OCI-LY7 (cell line): Measurements from ENCODE around the gene C1QL2. TPM values are rescaled to one million over a fixed set of nuclear protein-coding genes. Genes with fewer than 3 reads are reported as not detected.

Experiments
- BruUV-seq: library from RNA; stranded (reverse); fragments of 400-500 nt; replicated peaks from 2 replicates; lab custom pipeline; 2021; lab: Mats Ljungman, UMichigan
- CTCF ChIA-PET: fragments of 300-600 bp; sonication (Branson Sonifier 250); formaldehyde crosslinking; loops from one replicate; lab custom pipeline; 2022; ENCODE audit warnings: antibody characterized with exemption; ENCODE audit not compliant: unreplicated experiment; lab: Charles Lee
- POLR2A ChIA-PET: fragments of 300-600 bp; sonication (Branson Sonifier 250); formaldehyde crosslinking; loops from one replicate; lab custom pipeline; 2022; ENCODE audit warnings: antibody characterized with exemption; lab: Charles Lee
- DNase-seq: peaks from one replicate; pipeline ENCODE4 v3.0.0-alpha.2; 2015; ENCODE audit warnings: low spot score
- H2AFZ ChIP-seq: fragments of 200-600 bp; sonication (generic), shearing (Covaris generic); 2 replicates; pipeline ENCODE4 v1.6.1; 2014; ENCODE audit warnings: mild to moderate bottlenecking, antibody characterized with exemption, low read length, moderate library complexity
- H3K27ac ChIP-seq: fragments of 200-600 bp; sonication (generic); 2 replicates; pipeline ENCODE4 v1.5.1; 2014; ENCODE audit warnings: mixed run types, low read depth, mild to moderate bottlenecking, moderate library complexity, low read length, inconsistent platforms; ENCODE audit not compliant: poor library complexity, severe bottlenecking
- H3K36me3 ChIP-seq: fragments of 200-600 bp; sonication (generic); 2 replicates; pipeline ENCODE4 v1.6.1; 2014; ENCODE audit warnings: mild to moderate bottlenecking, antibody characterized with exemption, low read length, moderate library complexity, mixed read lengths; ENCODE audit not compliant: insufficient read depth
- H3K4me1 ChIP-seq: fragments of 200-600 bp; sonication (generic); 2 replicates; pipeline ENCODE4 v1.5.1; 2014; ENCODE audit warnings: mild to moderate bottlenecking, low read length; ENCODE audit not compliant: insufficient read depth, poor library complexity, severe bottlenecking
- H3K4me2 ChIP-seq: fragments of 200-600 bp; sonication (generic); 2 replicates; pipeline ENCODE4 v1.6.1; 2014; ENCODE audit warnings: mild to moderate bottlenecking, low read length
- H3K4me3 ChIP-seq: fragments of 200-600 bp; sonication (generic); 2 replicates; pipeline ENCODE4 v1.5.1; 2014; ENCODE audit warnings: mild to moderate bottlenecking, low read depth, low read length; ENCODE audit not compliant: poor library complexity, severe bottlenecking
- H3K79me2 ChIP-seq: fragments of 200-600 bp; sonication (generic); 2 replicates; pipeline ENCODE4 v1.6.1; 2016; ENCODE audit warnings: low read depth, mild to moderate bottlenecking, low read length, moderate library complexity, mixed read lengths; ENCODE audit not compliant: insufficient read depth
- H3K9me2 ChIP-seq: fragments of 200-600 bp; sonication (generic); 2 replicates; pipeline ENCODE4 v1.6.1; 2016; ENCODE audit warnings: mild to moderate bottlenecking, low read length, mixed read lengths; ENCODE audit not compliant: insufficient read depth
- H3K9me3 ChIP-seq: fragments of 200-600 bp; sonication (generic); 2 replicates; pipeline ENCODE4 v1.6.1; 2014; ENCODE audit warnings: mild to moderate bottlenecking, mixed run types, low read length, mixed read lengths
- H4K20me1 ChIP-seq: fragments of 200-600 bp; sonication (generic); 2 replicates; pipeline ENCODE4 v1.6.1; 2014; ENCODE audit warnings: mild to moderate bottlenecking, antibody characterized with exemption, low read length, moderate library complexity, mixed read lengths; ENCODE audit not compliant: insufficient read depth
- CTCF ChIP-seq: fragments of 200-600 bp; sonication (generic); conservative IDR thresholded peaks from 2 replicates; pipeline ENCODE4 v1.5.1; 2014; ENCODE audit warnings: mild to moderate bottlenecking, antibody characterized with exemption, low read length, moderate library complexity, mixed read lengths
- EZH2phosphoT487 ChIP-seq: fragments of 200-600 bp; sonication (generic); IDR thresholded peaks from 2 replicates; pipeline ENCODE4 v1.6.1; 2018; ENCODE audit warnings: low read depth, borderline replicate concordance, mild to moderate bottlenecking, mixed run types, antibody characterized with exemption, low read length, moderate library complexity, mixed read lengths
- intact Hi-C: fragments of 100-400 bp; cut with micrococcal nuclease; formaldehyde crosslinking; loops from one replicate; pipeline ENCODE4 v1.10.0; 2022; ENCODE audit not compliant: unreplicated experiment
- total RNA-seq, 2 experiments: library from RNA; depleted of rRNA in 1 of 2; stranded (reverse); fragments of >200 nt in 1 of 2; shearing (Covaris generic) in 1 of 2; gene quantifications; 2 replicates each; pipeline ENCODE4 v1.2.3, GENCODE V29; 2014 to 2022

Gene C1QL2
- total RNA-seq, 2 experiments from 2014 or later = not detected

- Histone ChIP-seq H3K9me3 (no peaks in the 10 kb centered on the region), H4K20me1 (no peaks in the 10 kb centered on the region), H3K4me1 (no peaks in the 10 kb centered on the region), H2AFZ (no peak overlapping the region), H3K79me2 (no peaks in the 10 kb centered on the region), H3K36me3 (no peaks in the 10 kb centered on the region), H3K27ac (no peak overlapping the region), H3K9me2 (no peaks in the 10 kb centered on the region), H3K4me3 (no peak overlapping the region), H3K4me2 (no peak overlapping the region)
- BruUV-seq = no TSS peak
- ChIA-PET POLR2A (interaction anchor here (0.6 kb wide), 1 partner anchor 30 kb away, joined by 3 read pairs; no protein-coding TSS in a partner anchor), CTCF (no interaction called here)
- intact Hi-C loops = no loop called here
- no peak for DNase-seq
- TF ChIP-seq CTCF (no peak), EZH2phosphoT487 (no peak)
Measured at GRCh38 chr2:119116411-119117295, 41.9 kb downstream of the C1QL2 start.

GRCh38 chr2:119114266-119114665 is 44.3 kb downstream of the C1QL2 start:
- Histone ChIP-seq H3K79me2 (no peaks in the 10 kb centered on the region), H4K20me1 (no peaks in the 10 kb centered on the region), H3K4me1 (no peaks in the 10 kb centered on the region), H3K4me3 (no peak overlapping the region), H3K9me3 (no peaks in the 10 kb centered on the region), H3K9me2 (no peaks in the 10 kb centered on the region), H3K27ac (no peak overlapping the region), H2AFZ (no peak overlapping the region), H3K4me2 (no peak overlapping the region), H3K36me3 (no peaks in the 10 kb centered on the region)
- TF ChIP-seq CTCF (no peak), EZH2phosphoT487 (no peak)
- ChIA-PET POLR2A (no interaction called here), CTCF (no interaction called here)
- BruUV-seq = no TSS peak
- no peak for DNase-seq
- intact Hi-C loops = no loop called here

- Histone ChIP-seq H3K9me2 (no peaks in the 10 kb centered on the region), H3K9me3 (no peaks in the 10 kb centered on the region), H3K4me3 (no peak overlapping the region), H3K4me2 (no peak overlapping the region), H4K20me1 (no peaks in the 10 kb centered on the region), H3K79me2 (no peaks in the 10 kb centered on the region), H3K36me3 (no peaks in the 10 kb centered on the region), H2AFZ (no peak overlapping the region), H3K27ac (no peak overlapping the region), H3K4me1 (no peaks in the 10 kb centered on the region)
- ChIA-PET CTCF (no interaction called here), POLR2A (interaction anchor here (0.7 kb wide), 1 partner anchor 65 kb away, joined by 3 read pairs; no protein-coding TSS in a partner anchor)
- intact Hi-C loops = no loop called here
- no TSS peak for BruUV-seq
- no peak for TF ChIP-seq CTCF
- no peak for TF ChIP-seq EZH2phosphoT487
- no peak for DNase-seq
Measured at GRCh38 chr2:119113489-119113770, 45.1 kb downstream of the C1QL2 start.
